Measurements from ENCODE around the gene CREG2. TPM values are rescaled to one million over a fixed set of nuclear protein-coding genes. Genes with fewer than 3 reads are reported as not detected.

Gene CREG2
- total RNA-seq, 4 donors from 2014 or later, result 0.04 to 0.54 TPM; not detected in 2

GRCh38 chr2:101371636-101372035 is 15.7 kb downstream of the CREG2 start:
- Histone ChIP-seq H3K36me3 (no peaks in the 10 kb centered on the region), H3K4me3 (no peak overlapping the region), H3K27ac (no peak overlapping the region), H3K9me3 (no peaks in the 10 kb centered on the region), H3K27me3 (no peaks in the 10 kb centered on the region), H3K4me1 (no peaks in the 10 kb centered on the region)
- ATAC-seq, result no peak
- WGBS, 2 donors (ENCODE audit: low coverage in 1 of 2), result 85 to 100% methylated on average over 2 of the region's 4 CpGs
- TF ChIP-seq POLR2AphosphoS5 (IDR thresholded peaks at IDR 0.05) (no peak), EP300 (IDR thresholded peaks at IDR 0.05) (no peak), CTCF (IDR thresholded peaks at IDR 0.05) (no peak), POLR2A (IDR thresholded peaks at IDR 0.05) (no peak)

GRCh38 chr2:101369100-101369499 is 18.2 kb downstream of the CREG2 start:
- H3K27me3 ChIP-seq, result no peaks in the 10 kb centered on the region
- H3K4me1 ChIP-seq, result no peaks in the 10 kb centered on the region
- no peaks in the 10 kb centered on the region for H3K36me3 ChIP-seq
- no peak overlapping the region for H3K4me3 ChIP-seq
- no peak overlapping the region for H3K27ac ChIP-seq
- WGBS, 2 donors (ENCODE audit: low coverage in 1 of 2), result 89 to 100% methylated on average over 1 to 4 of the region's 4 CpGs
- ATAC-seq, result no peak
- no peaks in the 10 kb centered on the region for H3K9me3 ChIP-seq
- TF ChIP-seq POLR2A (IDR thresholded peaks at IDR 0.05), result no peak
- TF ChIP-seq POLR2AphosphoS5 (IDR thresholded peaks at IDR 0.05), result no peak
- no peak for TF ChIP-seq CTCF (IDR thresholded peaks at IDR 0.05)
- TF ChIP-seq EP300 (IDR thresholded peaks at IDR 0.05), result no peak

- H3K27ac ChIP-seq, result no peak overlapping the region
- H3K9me3 ChIP-seq, result no peaks in the 10 kb centered on the region
- no peak overlapping the region for H3K4me3 ChIP-seq
- no peaks in the 10 kb centered on the region for H3K4me1 ChIP-seq
- H3K27me3 ChIP-seq, result no peaks in the 10 kb centered on the region
- no peak for ATAC-seq
- 84% methylated on average over 5 of the region's 5 CpGs; no CpG with 5 or more reads in 1 of the 2 donors for WGBS, 2 donors (ENCODE audit: low coverage in 1 of 2)
- TF ChIP-seq POLR2AphosphoS5 (IDR thresholded peaks at IDR 0.05) (no peak), EP300 (IDR thresholded peaks at IDR 0.05) (no peak), CTCF (IDR thresholded peaks at IDR 0.05) (no peak), POLR2A (IDR thresholded peaks at IDR 0.05) (no peak)
- no peaks in the 10 kb centered on the region for H3K36me3 ChIP-seq
Measured at GRCh38 chr2:101368376-101368775, 18.9 kb downstream of the CREG2 start.

GRCh38 chr2:101367508-101367907 is 19.8 kb downstream of the CREG2 start:
- 67 to 86% methylated on average over 4 to 5 of the region's 5 CpGs for WGBS, 2 donors (ENCODE audit: low coverage in 1 of 2)
- no peaks in the 10 kb centered on the region for H3K27me3 ChIP-seq
- no peak overlapping the region for H3K27ac ChIP-seq
- H3K4me1 ChIP-seq, result no peaks in the 10 kb centered on the region
- no peaks in the 10 kb centered on the region for H3K9me3 ChIP-seq
- no peaks in the 10 kb centered on the region for H3K36me3 ChIP-seq
- no peak for TF ChIP-seq POLR2A (IDR thresholded peaks at IDR 0.05)
- no peak for TF ChIP-seq EP300 (IDR thresholded peaks at IDR 0.05)
- TF ChIP-seq POLR2AphosphoS5 (IDR thresholded peaks at IDR 0.05), result no peak
- TF ChIP-seq CTCF (IDR thresholded peaks at IDR 0.05), result no peak
- no peak for ATAC-seq
- no peak overlapping the region for H3K4me3 ChIP-seq

GRCh38 chr2:101364878-101365277 is 22.4 kb downstream of the CREG2 start:
- Histone ChIP-seq H3K27me3 (no peaks in the 10 kb centered on the region), H3K4me1 (no peaks in the 10 kb centered on the region), H3K36me3 (no peaks in the 10 kb centered on the region), H3K27ac (no peak overlapping the region), H3K9me3 (no peaks in the 10 kb centered on the region), H3K4me3 (no peak overlapping the region)
- 89 to 93% methylated on average over 5 to 7 of the region's 7 CpGs for WGBS, 2 donors (ENCODE audit: low coverage in 1 of 2)
- TF ChIP-seq EP300 (IDR thresholded peaks at IDR 0.05), result no peak
- no peak for TF ChIP-seq POLR2AphosphoS5 (IDR thresholded peaks at IDR 0.05)
- no peak for ATAC-seq
